Anterior cingulate cortex (tissue), 58 donors: ENCODE measurements around the gene FSTL4.

Experiments
- DNase-seq, 58 donors: peaks; one replicate each; lab custom pipeline; 2025; lab: John Stamatoyannopoulos, UW

FSTL4 gene

GRCh38 chr5:133373121-133373870 lies 239.0 kb downstream of the FSTL4 start:
- peak in 6 of 58 donors; percentile 18 to 39 (median 26) for DNase-seq

- no peak for DNase-seq
Measured at GRCh38 chr5:133372293-133372937, 239.9 kb downstream of the FSTL4 start.

- no peak for DNase-seq
Measured at GRCh38 chr5:133371371-133372155, 240.8 kb downstream of the FSTL4 start.

GRCh38 chr5:133370904-133371303 lies 241.4 kb downstream of the FSTL4 start:
- no peak for DNase-seq

- peak in 2 of 58 donors; percentile 20 to 29 for DNase-seq
Measured at GRCh38 chr5:133370036-133370831, 242.1 kb downstream of the FSTL4 start.

- DNase-seq, result no peak
Measured at GRCh38 chr5:133368916-133369783, 243.2 kb downstream of the FSTL4 start.

- no peak for DNase-seq
Measured at GRCh38 chr5:133367984-133368383, 244.4 kb downstream of the FSTL4 start.

GRCh38 chr5:133367071-133367786 lies 245.1 kb downstream of the FSTL4 start:
- no peak for DNase-seq

- DNase-seq, result no peak
Measured at GRCh38 chr5:133366438-133366837, 245.9 kb downstream of the FSTL4 start.

- no peak for DNase-seq
Measured at GRCh38 chr5:133365738-133366137, 246.6 kb downstream of the FSTL4 start.

- no peak for DNase-seq
Measured at GRCh38 chr5:133364936-133365707, 247.2 kb downstream of the FSTL4 start.

- DNase-seq, result no peak
Measured at GRCh38 chr5:133363807-133364587, 248.3 kb downstream of the FSTL4 start.

- DNase-seq, result no peak
Measured at GRCh38 chr5:133362438-133362837, 249.9 kb downstream of the FSTL4 start.

- no peak for DNase-seq
Measured at GRCh38 chr5:133361922-133362321, 250.4 kb downstream of the FSTL4 start.

- DNase-seq, result no peak
Measured at GRCh38 chr5:133360693-133361472, 251.5 kb downstream of the FSTL4 start.

- DNase-seq, result no peak
Measured at GRCh38 chr5:133359861-133360260, 252.5 kb downstream of the FSTL4 start.
